Measurements from ENCODE around the gene YJU2.
A peak's percentile ranks its signal among the peaks of the same experiment; 100 is the strongest.
"Not testable (repeated sequence)": the region's sequence is repeated elsewhere in the genome, so short reads cannot be mapped to it uniquely, and the experiment has no call there.

Gene YJU2

DNA sequence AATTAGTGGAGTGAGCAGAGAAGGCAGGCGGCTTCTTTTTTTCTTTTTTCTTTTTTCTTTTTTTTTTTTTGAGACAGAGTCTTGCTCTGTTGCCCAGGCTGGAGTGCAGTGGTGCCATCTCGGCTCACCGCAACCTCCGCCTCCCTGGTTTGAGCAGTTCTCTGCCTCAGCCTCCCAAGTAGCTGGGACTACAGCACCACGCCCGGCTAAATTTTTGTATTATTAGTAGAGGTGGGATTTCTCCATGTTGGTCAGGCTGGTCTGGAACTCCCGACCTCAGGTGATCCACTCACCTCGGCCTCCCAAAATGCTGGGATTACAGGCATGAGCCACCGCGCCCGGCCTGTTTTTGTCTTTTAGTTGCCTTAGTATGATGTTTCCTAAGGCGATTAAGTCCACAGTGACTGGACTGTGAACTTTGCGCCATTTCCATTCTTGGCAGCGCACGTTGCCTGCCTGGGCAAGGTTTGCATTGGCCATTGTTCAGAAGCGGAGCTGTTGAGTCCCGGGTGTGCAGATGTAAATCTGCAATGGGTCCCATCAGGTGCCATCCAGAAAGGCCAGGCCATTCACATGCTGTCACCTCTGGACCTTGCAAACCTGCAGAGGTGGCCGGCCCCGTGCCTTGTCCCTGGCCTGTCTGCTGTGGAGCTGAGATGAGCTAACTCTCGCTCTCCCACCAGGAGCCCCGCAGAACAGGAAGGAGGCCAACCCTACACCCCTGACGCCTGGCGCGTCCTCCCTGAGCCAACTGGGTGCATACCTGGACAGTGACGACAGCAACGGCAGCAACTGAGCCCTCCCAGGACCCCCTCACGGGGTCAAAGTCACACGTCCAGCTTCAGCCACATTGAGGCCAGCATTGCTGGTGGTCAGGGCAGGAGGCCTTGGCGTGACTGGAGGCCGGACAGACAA, 21.3 kb downstream of the YJU2 start:
- no peak for DNase-seq (ENCODE audit: low read depth in 2 of 2)

- DNase-seq (ENCODE audit: low read depth in 2 of 2): no peak
These were observed 22.0 kb downstream of the YJU2 start for GRCh38 chr19:4268816-4269430.

DNA sequence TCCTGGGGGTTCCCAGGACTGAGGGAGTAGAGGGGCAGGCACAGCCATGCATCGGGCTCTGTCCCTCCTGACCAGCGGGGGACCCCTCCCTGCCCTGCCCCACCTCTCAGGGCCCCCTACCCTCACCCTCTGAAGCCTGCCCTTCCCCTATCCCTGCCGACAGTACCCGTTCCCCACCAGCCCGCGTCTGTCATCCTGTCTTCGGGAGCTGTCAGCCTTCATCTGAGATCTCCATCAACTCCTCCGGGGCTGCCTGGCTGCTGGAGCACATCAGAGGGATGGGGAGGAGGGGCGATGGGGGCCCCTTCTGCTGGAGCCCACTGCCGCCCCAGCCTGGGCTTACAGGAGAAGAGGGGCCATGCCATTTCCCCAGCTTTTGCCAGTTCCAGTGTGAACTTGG, 26.0 kb downstream of the YJU2 start:
- DNase-seq (ENCODE audit: low read depth in 2 of 2): no peak

DNA sequence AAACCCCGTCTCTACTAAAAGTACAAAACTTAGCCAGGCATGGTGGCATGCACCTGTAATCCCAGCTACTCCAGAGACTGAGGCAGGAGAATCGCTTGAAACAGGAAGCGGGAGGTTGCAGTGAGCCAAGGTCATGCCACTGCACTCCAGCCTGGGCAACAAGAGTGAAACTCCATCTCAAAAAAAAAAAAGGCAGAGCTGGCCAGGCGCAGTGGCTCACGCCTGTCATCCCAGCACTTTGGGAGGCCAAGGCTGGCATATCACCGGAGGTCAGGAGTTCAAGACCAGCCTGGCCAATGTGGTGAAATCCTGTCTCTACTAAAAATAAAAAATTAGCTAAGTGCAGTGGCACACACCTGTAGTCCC, 27.4 kb downstream of the YJU2 start:
- not testable (repeated sequence) for DNase-seq (ENCODE audit: low read depth in 2 of 2)

- DNase-seq (ENCODE audit: low read depth in 2 of 2): no peak
These were observed 30.4 kb downstream of the YJU2 start for GRCh38 chr19:4277191-4277696.

- DNase-seq (ENCODE audit: low read depth in 2 of 2): no peak
These were observed 31.1 kb downstream of the YJU2 start for GRCh38 chr19:4278010-4278409.

- no peak for DNase-seq (ENCODE audit: low read depth in 2 of 2)
These were observed 31.8 kb downstream of the YJU2 start, which contains the start of gene SHD for GRCh38 chr19:4278419-4279266. SHD (plus strand) TSS chr19:4279266; CDS start chr19:4280064, 798 bp downstream.

- DNase-seq (ENCODE audit: low read depth in 2 of 2): no peak
These were observed 32.3 kb downstream of the YJU2 start for GRCh38 chr19:4279267-4279529.

DNA sequence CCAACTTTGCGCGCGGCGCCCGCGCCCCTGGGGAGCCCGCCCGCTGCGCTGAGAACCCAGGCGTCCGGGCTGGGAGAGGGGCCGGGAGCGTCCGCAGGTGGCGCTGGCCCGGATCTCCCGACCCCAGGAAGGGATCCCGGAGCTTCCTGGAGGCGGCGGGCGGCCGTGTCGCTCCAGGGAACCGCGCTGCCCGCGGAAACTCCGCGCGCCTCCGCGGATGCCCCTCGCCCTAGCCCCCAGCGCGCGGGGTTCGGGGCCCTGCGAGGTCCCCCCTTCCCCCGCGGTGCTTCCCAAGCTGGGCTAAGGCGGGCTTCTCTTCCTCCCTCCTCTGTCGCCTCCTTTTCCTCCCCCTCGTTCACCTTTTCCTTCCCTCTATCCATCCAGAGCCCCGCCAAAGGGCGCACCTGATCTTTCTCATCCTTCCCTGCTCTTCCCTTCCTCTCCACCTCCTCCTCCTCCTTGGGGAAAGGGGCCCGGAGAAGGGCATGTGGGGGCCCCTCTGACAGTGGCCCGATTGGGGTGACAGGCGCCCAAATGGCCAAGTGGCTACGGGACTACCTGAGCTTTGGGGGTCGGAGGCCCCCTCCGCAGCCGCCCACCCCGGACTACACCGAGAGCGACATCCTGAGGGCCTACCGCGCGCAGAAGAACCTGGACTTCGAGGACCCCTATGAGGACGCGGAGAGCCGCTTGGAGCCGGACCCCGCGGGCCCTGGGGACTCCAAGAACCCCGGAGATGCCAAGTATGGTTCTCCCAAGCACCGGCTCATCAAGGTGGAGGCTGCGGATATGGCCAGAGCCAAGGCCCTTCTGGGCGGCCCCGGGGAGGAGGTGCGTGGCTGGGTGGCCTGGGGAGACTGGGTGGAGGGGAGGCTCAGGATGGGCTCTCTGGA, 32.9 kb downstream of the YJU2 start:
- no peak for DNase-seq (ENCODE audit: low read depth in 2 of 2)

DNA sequence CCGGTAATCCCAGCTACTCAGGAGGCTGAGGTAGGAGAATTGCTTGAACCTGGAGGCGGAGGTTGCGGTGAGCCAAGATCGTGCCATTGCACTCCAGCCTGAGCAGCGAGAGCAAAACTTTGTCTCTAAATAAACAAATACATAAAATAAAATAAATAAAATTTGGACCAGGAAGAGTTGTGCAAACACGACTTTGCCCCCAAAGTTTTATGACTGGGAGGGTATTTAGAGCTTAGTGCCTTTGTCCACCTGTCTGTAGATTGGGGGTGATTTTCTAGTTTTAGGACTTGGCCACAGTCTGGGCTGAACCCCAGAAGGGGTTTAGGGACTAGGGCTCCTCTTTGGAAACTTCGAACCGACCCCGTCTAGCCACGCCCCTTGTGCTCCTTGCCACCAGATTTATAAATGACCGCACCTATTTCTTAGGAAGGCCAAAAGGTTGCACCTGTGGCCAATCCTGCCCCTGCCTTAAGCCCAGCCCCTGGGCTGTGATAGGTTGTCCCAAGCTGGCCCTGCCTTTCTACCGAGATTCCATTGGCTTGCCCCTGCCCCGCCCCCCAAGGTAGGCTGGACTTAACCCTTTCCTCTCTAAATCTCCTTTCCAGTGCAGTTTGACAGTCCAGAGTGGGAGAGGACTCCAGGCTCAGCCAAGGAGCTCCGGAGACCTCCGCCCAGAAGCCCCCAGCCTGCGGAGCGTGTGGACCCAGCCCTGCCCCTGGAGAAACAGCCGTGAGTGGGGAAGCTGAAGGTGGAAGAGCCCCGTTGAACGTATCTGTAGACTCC, 37.5 kb downstream of the YJU2 start:
- DNase-seq (ENCODE audit: low read depth in 2 of 2): no peak

DNA sequence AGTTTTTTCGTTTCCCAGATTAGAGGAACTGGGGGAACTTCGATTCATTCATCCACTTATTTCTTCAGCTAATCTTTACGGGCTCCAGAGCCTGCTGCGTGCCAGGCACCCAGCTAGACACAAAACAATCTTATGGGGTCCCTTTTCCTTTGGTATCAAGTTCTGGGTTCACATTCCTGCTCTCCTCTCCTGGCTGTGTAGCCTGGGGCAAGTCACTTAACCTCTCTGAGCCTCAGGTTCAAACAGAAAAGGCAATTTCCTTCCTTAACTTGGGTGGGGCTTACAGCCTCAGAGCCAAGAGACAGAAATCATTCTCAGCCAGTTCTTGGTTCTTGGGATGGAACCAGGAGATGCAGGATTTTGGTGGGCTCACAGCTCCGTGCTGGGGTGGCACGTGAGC, 38.1 kb downstream of the YJU2 start:
- no peak for DNase-seq (ENCODE audit: low read depth in 2 of 2)

- DNase-seq (ENCODE audit: low read depth in 2 of 2): not testable (repeated sequence)
These were observed 39.3 kb downstream of the YJU2 start for GRCh38 chr19:4286141-4286540.

DNA sequence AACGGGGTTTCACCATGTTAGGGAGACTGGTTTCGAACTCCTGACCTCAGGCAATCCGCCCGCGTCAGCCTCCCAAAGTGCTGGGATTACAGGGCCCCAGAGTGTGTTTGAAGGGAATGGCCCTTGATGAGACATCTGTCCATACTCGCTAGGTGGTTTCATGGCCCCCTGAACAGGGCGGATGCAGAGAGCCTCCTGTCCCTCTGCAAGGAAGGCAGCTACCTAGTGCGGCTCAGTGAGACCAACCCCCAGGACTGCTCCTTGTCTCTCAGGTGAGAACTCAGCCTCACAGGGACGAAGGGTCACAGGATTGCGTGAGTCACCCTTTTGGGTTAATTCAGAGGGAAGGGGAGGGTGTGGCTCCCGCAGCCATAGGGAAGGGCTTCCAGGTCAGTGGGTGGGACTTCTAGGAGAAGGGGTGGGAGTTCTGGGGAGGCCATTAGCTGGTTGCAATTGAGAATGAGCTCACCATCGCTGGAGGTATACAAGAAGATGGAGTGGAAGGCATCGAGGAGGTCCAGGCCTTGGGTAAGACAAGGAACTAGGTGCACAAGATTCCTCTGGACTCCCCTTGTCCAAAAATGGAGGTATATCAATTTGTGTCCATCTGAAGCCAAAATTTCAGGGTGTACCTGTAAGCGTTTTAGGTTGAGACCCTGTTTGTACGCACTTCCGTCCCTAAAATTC, 41.4 kb downstream of the YJU2 start:
- no peak for DNase-seq (ENCODE audit: low read depth in 2 of 2)

- no peak for DNase-seq (ENCODE audit: low read depth in 2 of 2)
These were observed 44.4 kb downstream of the YJU2 start for GRCh38 chr19:4291184-4291732.

DNA sequence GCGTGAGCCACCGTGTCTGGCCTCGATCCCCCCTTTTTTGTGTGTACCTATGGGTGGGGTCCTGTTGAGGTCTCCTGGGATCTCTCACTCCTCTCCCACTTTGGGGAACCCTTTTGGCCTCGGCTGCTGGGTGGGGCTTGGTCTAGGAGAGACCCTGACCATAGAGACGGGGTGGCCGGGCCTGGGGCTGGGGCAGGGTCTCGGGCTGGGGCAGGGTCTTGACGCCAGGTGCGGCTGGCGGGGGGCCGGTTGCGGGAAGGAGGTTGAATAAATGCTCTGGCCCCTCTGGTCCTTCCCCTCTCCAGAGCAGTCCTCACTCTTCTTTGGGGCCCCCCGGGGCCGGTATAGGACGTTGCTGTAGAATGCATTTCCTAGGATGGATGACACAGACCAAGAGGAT, 45.6 kb downstream of the YJU2 start:
- DNase-seq (ENCODE audit: low read depth in 2 of 2): no peak

DNA sequence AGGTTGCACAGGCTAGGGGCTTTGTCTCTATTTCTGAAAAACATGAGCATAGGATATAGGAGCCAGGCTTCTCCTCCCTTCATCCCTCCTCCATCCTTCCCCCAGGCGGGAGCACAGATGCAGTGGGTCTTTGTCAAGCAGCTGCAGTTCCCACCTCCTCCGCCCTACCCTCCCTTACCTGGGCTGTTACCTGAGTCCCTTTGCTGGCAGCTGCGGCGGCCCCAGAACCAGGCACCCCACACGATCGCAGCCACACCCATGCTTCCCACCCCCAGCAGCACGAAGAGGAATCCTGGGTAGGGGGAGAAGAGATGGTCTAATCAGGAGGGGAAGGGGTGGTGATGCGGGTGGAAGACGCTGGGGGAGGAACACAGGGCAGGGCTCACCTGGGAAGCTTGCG, 47.5 kb downstream of the YJU2 start:
- DNase-seq (ENCODE audit: low read depth in 2 of 2): no peak

GRCh38 chr19:4295972-4296771, 49.3 kb downstream of the YJU2 start:
- DNase-seq (ENCODE audit: low read depth in 2 of 2): no peak

DNA sequence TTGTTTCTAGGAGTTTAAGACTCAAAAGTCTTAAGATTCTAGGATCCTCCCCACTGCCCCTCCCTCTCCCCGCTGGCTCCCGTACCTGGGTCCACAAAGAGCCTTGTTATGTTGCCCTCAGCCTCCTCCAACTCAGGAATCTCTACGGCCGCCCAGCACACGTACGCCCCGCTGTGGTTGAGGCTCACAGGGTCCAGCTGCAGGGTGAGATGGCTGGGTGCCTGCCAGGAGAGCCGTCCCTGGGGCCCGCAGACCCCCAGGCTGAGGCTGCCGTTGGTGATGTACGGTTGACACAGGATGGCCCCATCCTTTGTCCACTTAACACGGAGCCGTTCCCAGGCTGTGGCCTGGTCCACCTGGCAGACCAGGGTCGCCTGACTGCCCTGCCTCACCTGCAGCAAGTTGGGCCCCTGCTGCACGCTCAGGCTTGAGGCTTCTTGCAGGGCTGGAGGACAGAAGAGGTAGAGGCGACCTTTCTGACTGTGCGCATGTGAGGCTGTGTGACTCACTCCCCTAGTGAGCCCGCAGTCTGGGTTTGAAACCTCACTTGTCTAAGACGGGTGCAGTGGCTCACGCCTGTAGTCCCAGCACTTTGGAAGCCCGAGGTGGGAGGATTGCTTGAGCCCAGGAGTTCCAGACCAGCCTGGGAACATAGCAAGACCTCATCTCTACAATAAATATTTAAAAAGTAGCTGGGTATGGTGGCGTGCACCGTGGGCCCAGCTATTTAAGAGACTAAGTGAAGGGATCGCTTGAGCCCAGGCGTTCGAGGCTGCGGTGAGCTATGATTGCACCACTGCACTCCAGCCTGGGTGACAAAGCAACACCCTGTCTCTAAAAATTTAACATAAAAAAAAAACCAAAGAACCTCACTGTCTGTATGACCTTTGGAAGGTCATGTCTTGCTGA, 51.3 kb downstream of the YJU2 start:
- DNase-seq (ENCODE audit: low read depth in 2 of 2): peak in 1 of 2 donors; percentile 8
